ENCODE results near the gene DNAI1.
"Not testable (repeated sequence)": the region's sequence is repeated elsewhere in the genome, so short reads cannot be mapped to it uniquely, and the experiment has no call there.

Gene DNAI1

DNA sequence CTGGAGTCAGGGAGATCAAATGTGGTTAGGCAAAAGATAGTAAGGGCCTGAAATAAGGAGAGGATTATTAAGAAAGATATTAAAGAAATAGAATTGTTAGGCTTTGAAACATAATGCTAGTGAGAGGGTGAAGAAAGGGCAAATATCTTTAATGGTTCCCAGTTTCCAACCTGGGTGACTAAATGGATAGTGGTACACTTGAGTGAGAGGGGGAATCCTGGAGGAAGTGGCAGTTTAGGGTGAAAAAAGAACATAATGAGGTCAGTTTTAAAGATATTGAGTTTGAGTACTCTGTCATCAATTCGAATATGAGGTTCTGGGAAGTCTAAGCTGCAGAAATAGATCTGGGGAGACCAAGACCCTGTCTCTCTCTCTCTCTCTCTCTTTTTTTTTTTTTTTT, 18.9 kb downstream of the DNAI1 start:
- Histone ChIP-seq H3K9me3 (ENCODE audit: control insufficient read depth, low read length) (no peaks in the 10 kb centered on the region), H3K4me1 (ENCODE audit: control insufficient read depth, insufficient read depth, low read length) (no peaks in the 10 kb centered on the region), H3K4me3 (ENCODE audit: low read length) (no peak overlapping the region), H3K36me3 (ENCODE audit: control insufficient read depth, insufficient read depth, low read length) (no peaks in the 10 kb centered on the region), H3K27me3 (ENCODE audit: control insufficient read depth, insufficient read depth, low read length) (no peaks in the 10 kb centered on the region), H3K9ac (ENCODE audit: low read length) (no peak overlapping the region)

DNA sequence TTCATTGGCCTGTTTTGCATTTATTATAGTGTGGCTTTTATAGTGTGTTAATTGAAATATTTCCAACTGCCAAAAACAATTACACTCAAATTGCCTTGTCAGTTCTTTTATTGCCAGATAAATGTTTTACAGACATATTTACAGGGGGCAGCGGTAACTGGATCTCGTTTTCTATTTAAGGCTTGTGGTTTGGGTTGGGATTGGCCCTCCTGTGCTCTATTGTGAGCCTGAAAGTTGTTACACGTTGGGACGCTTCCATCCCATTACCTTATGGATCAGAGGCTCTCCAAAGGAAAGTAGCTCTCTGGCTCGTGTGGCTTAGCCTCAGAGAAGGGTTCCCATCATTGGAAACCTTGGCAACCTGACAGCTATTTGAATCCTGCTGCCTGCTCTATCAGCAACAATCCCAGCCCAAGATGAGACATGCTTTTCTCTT, 20.8 kb downstream of the DNAI1 start:
- no peaks in the 10 kb centered on the region for H3K9me3 ChIP-seq (ENCODE audit: control insufficient read depth, low read length)

DNA sequence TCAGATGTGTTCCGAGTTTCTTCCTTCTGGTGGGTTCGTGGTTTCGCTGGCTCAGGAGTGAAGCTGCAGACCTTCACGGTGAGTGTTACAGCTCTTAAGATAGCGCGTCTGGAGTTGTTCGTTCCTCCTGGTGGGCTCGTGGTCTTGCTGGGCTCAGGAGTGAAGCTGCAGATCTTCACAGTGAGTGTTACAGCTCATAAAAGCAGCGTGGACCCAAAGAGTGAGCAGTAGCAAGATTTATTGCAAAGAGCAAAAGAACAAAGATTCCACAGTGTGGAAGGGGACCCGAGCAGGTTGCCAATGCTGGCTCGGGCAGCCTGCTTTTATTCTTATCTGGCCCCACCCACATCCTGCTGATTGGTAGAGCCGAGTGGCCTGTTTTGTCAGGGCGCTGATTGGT, 23.0 kb downstream of the DNAI1 start:
- H3K4me3 ChIP-seq (ENCODE audit: low read length); H3K36me3 ChIP-seq (ENCODE audit: control insufficient read depth, insufficient read depth, low read length); H3K9ac ChIP-seq (ENCODE audit: low read length); H3K9me3 ChIP-seq (ENCODE audit: control insufficient read depth, low read length); H3K27me3 ChIP-seq (ENCODE audit: control insufficient read depth, insufficient read depth, low read length); H3K4me1 ChIP-seq (ENCODE audit: control insufficient read depth, insufficient read depth, low read length): not testable (repeated sequence)

More for the DNA sequence above, 20.8 kb downstream of the DNAI1 start:
- Histone ChIP-seq H3K27me3 (ENCODE audit: control insufficient read depth, insufficient read depth, low read length) (no peaks in the 10 kb centered on the region), H3K4me1 (ENCODE audit: control insufficient read depth, insufficient read depth, low read length) (no peaks in the 10 kb centered on the region), H3K36me3 (ENCODE audit: control insufficient read depth, insufficient read depth, low read length) (no peaks in the 10 kb centered on the region), H3K4me3 (ENCODE audit: low read length) (no peak overlapping the region), H3K9ac (ENCODE audit: low read length) (no peak overlapping the region)

DNA sequence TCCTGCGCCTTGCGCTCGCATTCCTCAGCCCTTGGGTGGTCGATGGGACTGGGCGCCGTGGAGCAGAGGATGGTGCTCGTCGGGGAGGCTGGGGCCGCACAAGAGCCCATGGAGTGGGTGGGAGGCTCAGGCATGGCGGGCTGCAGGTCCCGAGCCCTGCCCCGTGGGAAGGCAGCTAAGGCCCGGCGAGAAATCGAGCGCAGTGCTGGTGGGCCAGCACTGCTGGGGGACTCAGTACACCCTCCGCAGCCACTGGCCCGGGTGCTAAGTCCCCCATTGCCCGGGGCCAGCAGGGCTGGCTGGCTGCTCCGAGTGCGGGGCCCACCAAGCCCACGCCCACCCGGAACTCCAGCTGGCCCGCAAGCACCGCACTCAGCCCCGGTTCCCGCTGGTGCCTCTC, 24.1 kb downstream of the DNAI1 start:
- H3K9me3 ChIP-seq (ENCODE audit: control insufficient read depth, low read length); H3K27me3 ChIP-seq (ENCODE audit: control insufficient read depth, insufficient read depth, low read length); H3K9ac ChIP-seq (ENCODE audit: low read length); H3K4me1 ChIP-seq (ENCODE audit: control insufficient read depth, insufficient read depth, low read length); H3K4me3 ChIP-seq (ENCODE audit: low read length); H3K36me3 ChIP-seq (ENCODE audit: control insufficient read depth, insufficient read depth, low read length): not testable (repeated sequence)

DNA sequence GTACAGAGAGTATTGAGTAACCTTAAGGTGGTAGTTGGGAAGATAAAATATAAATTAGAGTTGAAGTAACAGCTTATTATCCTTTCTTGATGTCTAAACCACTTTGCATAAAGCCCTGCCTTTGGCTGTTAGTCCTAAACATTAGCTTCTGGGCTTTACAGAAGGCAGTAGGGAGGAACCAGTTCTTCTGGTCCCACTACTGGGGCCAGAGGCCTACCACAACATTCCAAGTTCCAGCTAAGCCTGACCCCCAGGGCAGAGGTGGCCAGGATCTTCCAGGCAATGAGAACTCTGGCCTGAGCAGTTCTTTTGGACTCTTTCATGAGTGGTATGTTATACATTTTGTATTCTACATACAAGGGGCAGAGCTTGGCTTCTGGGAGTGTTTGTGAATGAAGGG, 26.1 kb downstream of the DNAI1 start:
- Histone ChIP-seq H3K4me1 (ENCODE audit: control insufficient read depth, insufficient read depth, low read length) (no peaks in the 10 kb centered on the region), H3K9me3 (ENCODE audit: control insufficient read depth, low read length) (no peaks in the 10 kb centered on the region), H3K27me3 (ENCODE audit: control insufficient read depth, insufficient read depth, low read length) (no peaks in the 10 kb centered on the region), H3K36me3 (ENCODE audit: control insufficient read depth, insufficient read depth, low read length) (no peaks in the 10 kb centered on the region), H3K9ac (ENCODE audit: low read length) (no peak overlapping the region), H3K4me3 (ENCODE audit: low read length) (no peak overlapping the region)

DNA sequence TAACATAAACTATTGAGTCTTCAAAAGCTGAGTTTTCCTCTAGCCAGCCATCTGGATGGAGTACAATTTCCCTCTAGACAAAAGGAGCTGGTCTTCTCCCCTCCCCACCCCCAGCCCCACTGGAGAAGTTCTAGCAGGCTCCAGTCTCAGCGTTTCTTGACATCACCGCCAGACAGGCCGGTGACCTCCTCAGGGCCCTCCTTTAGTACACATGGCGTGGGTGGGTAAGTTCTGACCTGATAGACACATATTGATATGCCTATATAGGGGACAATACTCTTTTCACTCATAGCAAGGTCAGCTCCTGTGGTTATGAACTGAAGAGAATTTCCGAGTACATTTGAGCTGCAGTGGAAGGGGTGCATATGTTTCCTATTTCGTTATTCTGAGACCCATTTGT, 27.2 kb downstream of the DNAI1 start:
- H3K4me1 ChIP-seq (ENCODE audit: control insufficient read depth, insufficient read depth, low read length) = no peaks in the 10 kb centered on the region
- H3K36me3 ChIP-seq (ENCODE audit: control insufficient read depth, insufficient read depth, low read length) = no peaks in the 10 kb centered on the region
- no peaks in the 10 kb centered on the region for H3K27me3 ChIP-seq (ENCODE audit: control insufficient read depth, insufficient read depth, low read length)
- no peaks in the 10 kb centered on the region for H3K9me3 ChIP-seq (ENCODE audit: control insufficient read depth, low read length)
- no peak overlapping the region for H3K4me3 ChIP-seq (ENCODE audit: low read length)
- H3K9ac ChIP-seq (ENCODE audit: low read length) = no peak overlapping the region

DNA sequence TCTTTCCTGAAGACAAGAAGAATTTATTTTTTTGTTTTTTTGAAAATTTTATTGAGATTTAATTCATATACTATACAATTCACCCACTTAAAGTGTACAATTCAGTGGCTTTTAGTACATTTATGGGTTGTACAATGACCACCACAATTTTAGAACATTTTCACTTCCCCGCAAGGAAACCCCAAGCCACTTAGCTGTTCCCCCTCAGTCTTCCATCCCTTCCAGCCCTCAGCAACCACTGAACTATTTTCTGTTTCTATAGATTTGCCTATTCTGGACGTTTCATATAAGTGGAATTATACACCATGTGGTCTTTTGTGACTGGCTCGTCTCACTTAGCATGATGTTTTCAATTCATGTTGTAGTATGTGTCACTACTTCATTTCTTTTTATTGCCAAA, 28.0 kb downstream of the DNAI1 start:
- no peaks in the 10 kb centered on the region for H3K9me3 ChIP-seq (ENCODE audit: control insufficient read depth, low read length)
- H3K27me3 ChIP-seq (ENCODE audit: control insufficient read depth, insufficient read depth, low read length) = no peaks in the 10 kb centered on the region
- H3K4me1 ChIP-seq (ENCODE audit: control insufficient read depth, insufficient read depth, low read length) = no peaks in the 10 kb centered on the region
- H3K9ac ChIP-seq (ENCODE audit: low read length) = no peak overlapping the region
- no peak overlapping the region for H3K4me3 ChIP-seq (ENCODE audit: low read length)
- H3K36me3 ChIP-seq (ENCODE audit: control insufficient read depth, insufficient read depth, low read length) = no peaks in the 10 kb centered on the region

DNA sequence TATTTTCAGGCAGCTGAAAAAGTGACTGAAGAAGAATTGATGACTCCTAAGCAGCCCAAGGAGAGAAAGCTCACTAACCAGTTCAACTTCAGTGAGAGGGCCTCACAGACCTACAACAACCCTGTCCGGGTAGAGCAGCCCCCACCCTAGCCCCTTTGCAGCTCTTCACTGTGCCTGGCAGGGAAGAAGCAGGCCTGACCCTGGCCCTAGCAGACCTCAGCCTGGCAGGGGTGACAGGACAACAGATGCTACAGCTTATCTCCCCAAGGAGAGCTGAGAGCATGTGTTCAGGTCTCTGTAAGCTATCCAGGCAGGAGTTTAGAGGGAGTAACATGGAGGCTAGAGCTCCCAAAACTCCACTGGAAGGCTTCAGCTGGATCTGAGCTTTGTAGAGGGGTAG, 31.8 kb downstream of the DNAI1 start:
- no peaks in the 10 kb centered on the region for H3K9me3 ChIP-seq (ENCODE audit: control insufficient read depth, low read length)
- H3K4me1 ChIP-seq (ENCODE audit: control insufficient read depth, insufficient read depth, low read length) = no peaks in the 10 kb centered on the region
- no peaks in the 10 kb centered on the region for H3K36me3 ChIP-seq (ENCODE audit: control insufficient read depth, insufficient read depth, low read length)
- no peak overlapping the region for H3K9ac ChIP-seq (ENCODE audit: low read length)
- H3K27me3 ChIP-seq (ENCODE audit: control insufficient read depth, insufficient read depth, low read length) = no peaks in the 10 kb centered on the region
- H3K4me3 ChIP-seq (ENCODE audit: low read length) = no peak overlapping the region

DNA sequence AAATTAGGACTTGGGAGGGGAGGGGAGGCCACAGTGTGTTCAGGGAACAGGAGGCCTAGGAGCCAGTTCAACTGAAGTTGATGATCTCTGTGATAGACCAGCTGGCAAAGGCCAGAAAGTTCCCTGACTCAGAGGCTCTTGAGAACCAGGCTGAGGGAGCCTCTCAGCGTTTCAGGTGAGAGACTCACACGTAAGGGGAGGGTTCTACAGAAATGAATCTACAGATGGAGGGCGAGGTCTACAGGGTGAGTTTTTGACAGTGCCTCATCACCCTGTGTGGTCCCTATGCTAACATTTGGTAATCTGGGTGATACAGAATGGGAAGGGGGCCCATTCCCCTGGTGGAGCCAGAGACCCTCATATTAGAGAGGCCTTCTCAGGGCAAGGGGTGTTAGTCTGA, 32.2 kb downstream of the DNAI1 start:
- Histone ChIP-seq H3K27me3 (ENCODE audit: control insufficient read depth, insufficient read depth, low read length) (no peaks in the 10 kb centered on the region), H3K4me3 (ENCODE audit: low read length) (no peak overlapping the region), H3K36me3 (ENCODE audit: control insufficient read depth, insufficient read depth, low read length) (no peaks in the 10 kb centered on the region), H3K9ac (ENCODE audit: low read length) (no peak overlapping the region), H3K9me3 (ENCODE audit: control insufficient read depth, low read length) (no peaks in the 10 kb centered on the region), H3K4me1 (ENCODE audit: control insufficient read depth, insufficient read depth, low read length) (no peaks in the 10 kb centered on the region)

DNA sequence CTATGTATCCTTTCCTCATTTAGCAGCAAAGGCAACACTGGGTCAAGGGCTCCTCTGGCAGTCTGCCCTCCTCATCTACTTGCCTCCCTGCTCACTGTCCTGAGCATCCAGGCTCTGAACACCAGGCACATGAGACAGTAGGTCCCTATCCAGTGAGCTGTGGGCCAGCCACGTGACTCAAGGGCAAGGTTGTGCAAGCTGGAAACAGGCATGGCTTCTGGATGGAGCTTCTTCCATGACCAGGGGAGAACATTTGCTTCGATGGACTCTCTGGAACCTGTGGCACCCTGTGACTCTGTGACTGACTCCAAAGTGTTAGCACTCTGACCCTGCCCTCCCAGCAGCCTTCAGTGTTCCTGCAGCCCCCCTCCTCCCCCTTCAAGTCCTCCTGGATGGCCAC, 33.0 kb downstream of the DNAI1 start:
- H3K9ac ChIP-seq (ENCODE audit: low read length) = no peak overlapping the region
- no peaks in the 10 kb centered on the region for H3K4me1 ChIP-seq (ENCODE audit: control insufficient read depth, insufficient read depth, low read length)
- H3K27me3 ChIP-seq (ENCODE audit: control insufficient read depth, insufficient read depth, low read length) = no peaks in the 10 kb centered on the region
- H3K36me3 ChIP-seq (ENCODE audit: control insufficient read depth, insufficient read depth, low read length) = no peaks in the 10 kb centered on the region
- H3K9me3 ChIP-seq (ENCODE audit: control insufficient read depth, low read length) = no peaks in the 10 kb centered on the region
- H3K4me3 ChIP-seq (ENCODE audit: low read length) = no peak overlapping the region

DNA sequence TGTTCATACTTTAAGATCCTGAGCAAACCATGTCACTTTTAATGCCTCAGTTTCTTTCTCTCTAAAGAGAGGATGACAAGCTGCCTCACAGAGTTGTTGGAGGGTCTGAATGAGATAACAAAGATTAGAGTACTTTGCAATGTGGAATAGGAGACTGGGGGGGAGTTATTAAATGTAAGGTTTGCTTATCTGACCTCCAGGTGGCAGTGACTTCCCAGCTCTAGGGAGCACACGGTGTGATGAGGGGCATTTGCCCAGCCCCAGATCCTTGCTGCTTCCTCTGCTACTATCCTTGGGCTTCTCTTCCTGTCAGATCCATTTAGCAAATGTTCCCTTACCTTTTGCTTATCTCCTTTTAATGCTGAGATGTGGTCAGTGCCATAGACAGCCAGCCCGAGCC, 33.4 kb downstream of the DNAI1 start:
- no peaks in the 10 kb centered on the region for H3K36me3 ChIP-seq (ENCODE audit: control insufficient read depth, insufficient read depth, low read length)
- no peaks in the 10 kb centered on the region for H3K9me3 ChIP-seq (ENCODE audit: control insufficient read depth, low read length)
- no peaks in the 10 kb centered on the region for H3K4me1 ChIP-seq (ENCODE audit: control insufficient read depth, insufficient read depth, low read length)
- no peaks in the 10 kb centered on the region for H3K27me3 ChIP-seq (ENCODE audit: control insufficient read depth, insufficient read depth, low read length)
- no peak overlapping the region for H3K9ac ChIP-seq (ENCODE audit: low read length)
- no peak overlapping the region for H3K4me3 ChIP-seq (ENCODE audit: low read length)

DNA sequence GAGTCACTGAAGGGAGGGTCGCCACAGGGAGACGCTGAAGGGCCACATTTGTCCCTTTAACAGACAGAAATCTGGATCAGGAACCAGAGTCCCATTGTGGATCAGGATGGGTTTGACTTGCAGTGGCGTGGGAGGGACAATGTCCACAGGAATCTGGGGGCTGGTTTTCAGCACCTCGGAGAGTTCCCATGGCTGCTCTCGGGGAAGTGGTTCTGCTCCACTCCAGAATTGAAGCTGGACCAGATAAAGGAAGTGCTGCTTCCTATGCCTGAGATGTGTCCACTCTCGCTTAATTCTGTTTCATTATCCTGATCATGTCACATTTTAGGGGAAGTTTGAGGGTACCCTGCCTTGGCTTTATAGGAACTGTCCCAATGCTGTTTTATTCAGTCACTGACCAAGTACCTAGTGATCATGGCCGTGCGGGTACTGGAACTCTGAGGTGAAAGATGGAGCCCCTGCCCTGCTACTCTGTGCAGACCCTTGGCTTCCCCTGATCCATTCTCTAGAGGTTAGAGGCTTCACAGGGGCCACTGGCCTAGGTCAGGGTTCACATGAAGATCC, 35.4 kb downstream of the DNAI1 start:
- Histone ChIP-seq H3K9ac (ENCODE audit: low read length) (no peak overlapping the region), H3K4me3 (ENCODE audit: low read length) (no peak overlapping the region), H3K36me3 (ENCODE audit: control insufficient read depth, insufficient read depth, low read length) (no peaks in the 10 kb centered on the region), H3K9me3 (ENCODE audit: control insufficient read depth, low read length) (no peaks in the 10 kb centered on the region), H3K4me1 (ENCODE audit: control insufficient read depth, insufficient read depth, low read length) (no peaks in the 10 kb centered on the region), H3K27me3 (ENCODE audit: control insufficient read depth, insufficient read depth, low read length) (no peaks in the 10 kb centered on the region)

DNA sequence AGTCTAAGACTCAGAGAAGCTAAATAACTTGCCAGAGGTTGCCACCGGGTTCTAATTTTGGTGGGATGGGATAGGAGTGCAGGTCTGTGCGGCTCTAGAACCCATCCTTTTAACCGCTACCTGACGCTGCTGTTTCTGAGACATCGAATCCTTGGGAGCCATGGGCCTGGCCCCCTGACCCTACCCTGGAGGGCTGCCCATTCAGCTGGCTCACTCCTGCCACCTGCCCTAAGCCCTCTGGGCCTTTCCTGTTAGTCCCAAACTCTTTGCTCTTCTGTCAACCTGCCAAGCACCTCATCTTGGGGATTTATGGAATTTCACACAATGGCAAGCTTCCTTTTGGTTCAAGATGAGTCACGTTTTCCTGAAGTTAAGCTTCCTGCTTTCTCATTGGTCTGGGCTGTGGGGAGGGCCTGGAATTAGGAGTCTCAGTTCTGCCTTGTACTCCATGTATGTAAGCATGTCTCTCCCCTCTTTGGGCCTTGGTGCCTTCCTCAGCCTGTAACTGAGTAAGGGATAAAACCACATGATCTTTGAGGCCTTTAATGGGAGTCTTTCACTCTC, 37.6 kb downstream of the DNAI1 start:
- peaks cover 8% of the 10 kb centered on the region for H3K27me3 ChIP-seq (ENCODE audit: control insufficient read depth, insufficient read depth, low read length)
- no peaks in the 10 kb centered on the region for H3K36me3 ChIP-seq (ENCODE audit: control insufficient read depth, insufficient read depth, low read length)
- no peaks in the 10 kb centered on the region for H3K9me3 ChIP-seq (ENCODE audit: control insufficient read depth, low read length)
- no peaks in the 10 kb centered on the region for H3K4me1 ChIP-seq (ENCODE audit: control insufficient read depth, insufficient read depth, low read length)
- no peak overlapping the region for H3K4me3 ChIP-seq (ENCODE audit: low read length)
- no peak overlapping the region for H3K9ac ChIP-seq (ENCODE audit: low read length)

All from mucosa of stomach (tissue), 1 donor.